ENCODE measurements around the gene GPATCH2. TPM values are rescaled to one million over a fixed set of nuclear protein-coding genes. Genes with fewer than 3 reads are reported as not detected.

Gene GPATCH2
- total and polyA plus RNA-seq, 2 donors (not counting 1 experiment from before 2014, with no cell fraction given): 10.5 to 22.0 TPM

- Histone ChIP-seq H3K4me3 (replicated peaks in 1 of 4; ENCODE audit: control extremely low read depth in 1 of 4, insufficient read depth in 1 of 4, low read depth in 3 of 4, low read length in 4 of 4) (no peak overlapping the region), H3K4me2 (ENCODE audit: extremely low read depth, insufficient read depth, low read length) (no peak overlapping the region), H3K4me1 (ENCODE audit: control insufficient read depth, extremely low read depth, insufficient read depth, low read length) (no peaks in the 10 kb centered on the region), H3K27me3 (ENCODE audit: control insufficient read depth, insufficient read depth, low read length) (no peaks in the 10 kb centered on the region), H4K20me1 (ENCODE audit: control insufficient read depth, extremely low read depth, insufficient read depth, low read length) (no peaks in the 10 kb centered on the region), H3K9ac (ENCODE audit: insufficient read depth, low read length) (no peak overlapping the region), H3K36me3 (ENCODE audit: control insufficient read depth, insufficient read depth, low read length) (no peaks in the 10 kb centered on the region), H3K27ac (ENCODE audit: insufficient read depth, low read length) (no peak overlapping the region), H3K9me3 (ENCODE audit: control insufficient read depth, insufficient read depth, low read depth, low read length) (no peaks in the 10 kb centered on the region), H2AFZ (ENCODE audit: low read length) (no peak overlapping the region), H3K79me2 (ENCODE audit: control insufficient read depth, insufficient read depth, low read length) (no peaks in the 10 kb centered on the region)
- TF ChIP-seq EZH2 (IDR thresholded peaks at IDR 0.05; ENCODE audit: low read length, missing control alignments) (no peak), CTCF (conservative IDR thresholded peaks at IDR 0.05 in 1 of 2, IDR thresholded peaks at IDR 0.05 in 1 of 2; ENCODE audit: low read depth in 1 of 2, low read length in 2 of 2) (no peak)
- DNase-seq (ENCODE audit: low read depth in 2 of 2): no peak
Observed at GRCh38 chr1:217605390-217605789, 25.5 kb downstream of the GPATCH2 start.

DNA sequence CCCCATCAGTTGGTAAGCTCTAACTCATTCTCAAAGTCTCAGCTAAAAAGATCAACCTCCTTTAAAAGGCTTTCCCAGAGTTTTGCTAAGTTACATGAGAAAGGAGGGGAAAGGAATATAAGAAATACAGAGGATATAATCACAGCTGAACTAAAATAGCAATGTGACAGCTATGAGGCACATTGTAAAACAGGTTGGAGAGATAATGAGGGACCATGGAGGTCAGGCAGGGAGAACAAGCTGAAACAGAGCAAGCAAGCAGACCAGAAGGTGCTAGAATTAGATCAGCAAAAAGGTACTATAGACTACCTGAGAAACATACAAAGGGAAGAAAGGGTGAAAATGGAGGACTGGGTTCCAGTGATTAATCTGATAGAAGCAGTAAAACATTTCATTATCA is 28.5 kb downstream of the GPATCH2 start:
- Histone ChIP-seq H4K20me1 (ENCODE audit: control insufficient read depth, extremely low read depth, insufficient read depth, low read length) (no peaks in the 10 kb centered on the region), H3K27ac (ENCODE audit: insufficient read depth, low read length) (no peak overlapping the region), H3K9ac (ENCODE audit: insufficient read depth, low read length) (no peak overlapping the region), H3K4me3 (replicated peaks in 1 of 4; ENCODE audit: control extremely low read depth in 1 of 4, insufficient read depth in 1 of 4, low read depth in 3 of 4, low read length in 4 of 4) (no peak overlapping the region), H3K27me3 (ENCODE audit: control insufficient read depth, insufficient read depth, low read length) (no peaks in the 10 kb centered on the region), H3K4me2 (ENCODE audit: extremely low read depth, insufficient read depth, low read length) (no peak overlapping the region), H2AFZ (ENCODE audit: low read length) (no peak overlapping the region), H3K4me1 (ENCODE audit: control insufficient read depth, extremely low read depth, insufficient read depth, low read length) (no peaks in the 10 kb centered on the region), H3K36me3 (ENCODE audit: control insufficient read depth, insufficient read depth, low read length) (no peaks in the 10 kb centered on the region), H3K79me2 (ENCODE audit: control insufficient read depth, insufficient read depth, low read length) (no peaks in the 10 kb centered on the region), H3K9me3 (ENCODE audit: control insufficient read depth, insufficient read depth, low read depth, low read length) (no peaks in the 10 kb centered on the region)
- DNase-seq (ENCODE audit: low read depth in 2 of 2): no peak
- TF ChIP-seq EZH2 (IDR thresholded peaks at IDR 0.05; ENCODE audit: low read length, missing control alignments) (no peak), CTCF (conservative IDR thresholded peaks at IDR 0.05 in 1 of 2, IDR thresholded peaks at IDR 0.05 in 1 of 2; ENCODE audit: low read depth in 1 of 2, low read length in 2 of 2) (no peak)

- no peak for DNase-seq (ENCODE audit: low read depth in 2 of 2)
- TF ChIP-seq EZH2 (IDR thresholded peaks at IDR 0.05; ENCODE audit: low read length, missing control alignments) (no peak), CTCF (conservative IDR thresholded peaks at IDR 0.05 in 1 of 2, IDR thresholded peaks at IDR 0.05 in 1 of 2; ENCODE audit: low read depth in 1 of 2, low read length in 2 of 2) (no peak)
Observed at GRCh38 chr1:217599154-217599553, 31.7 kb downstream of the GPATCH2 start.

More at GRCh38 chr1:217599154-217599553, 31.7 kb downstream of the GPATCH2 start:
- no peaks in the 10 kb centered on the region for H3K27me3 ChIP-seq (ENCODE audit: control insufficient read depth, insufficient read depth, low read length)
- no peak overlapping the region for H3K4me3 ChIP-seq (replicated peaks in 1 of 4; ENCODE audit: control extremely low read depth in 1 of 4, insufficient read depth in 1 of 4, low read depth in 3 of 4, low read length in 4 of 4)
- no peak overlapping the region for H3K4me2 ChIP-seq (ENCODE audit: extremely low read depth, insufficient read depth, low read length)
- H3K36me3 ChIP-seq (ENCODE audit: control insufficient read depth, insufficient read depth, low read length): peaks cover 3% of the 10 kb centered on the region
- H4K20me1 ChIP-seq (ENCODE audit: control insufficient read depth, extremely low read depth, insufficient read depth, low read length): no peaks in the 10 kb centered on the region
- no peaks in the 10 kb centered on the region for H3K9me3 ChIP-seq (ENCODE audit: control insufficient read depth, insufficient read depth, low read depth, low read length)
- H3K79me2 ChIP-seq (ENCODE audit: control insufficient read depth, insufficient read depth, low read length): no peaks in the 10 kb centered on the region
- H3K4me1 ChIP-seq (ENCODE audit: control insufficient read depth, extremely low read depth, insufficient read depth, low read length): no peaks in the 10 kb centered on the region
- no peak overlapping the region for H2AFZ ChIP-seq (ENCODE audit: low read length)
- H3K27ac ChIP-seq (ENCODE audit: insufficient read depth, low read length): no peak overlapping the region
- no peak overlapping the region for H3K9ac ChIP-seq (ENCODE audit: insufficient read depth, low read length)

Data from fibroblast of lung (primary cell).